ENCODE data around the gene METRN. TPM values are rescaled to one million over a fixed set of nuclear protein-coding genes. Genes with fewer than 3 reads are reported as not detected.

The METRN gene
- total RNA-seq, 4 donors from 2014 or later = 19.1 to 76.5 (median 26.7) TPM

- intact Hi-C loops (cut with DNase I; ENCODE audit: low total_unique reads) = no loop called here
- H3K4me1 ChIP-seq = peaks cover 5 to 26% of the 10 kb centered on the region in 2 donors
- H3K9me3 ChIP-seq = no peaks in the 10 kb centered on the region
These were observed 5.6 kb downstream of the METRN start for GRCh38 chr16:720447-720989.

GRCh38 chr16:720990-721764 lies 6.3 kb downstream of the METRN start, which contains the start of gene ANTKMT:
ANTKMT (plus strand) TSS chr16:721146; CDS start chr16:721275, 129 bp downstream.
- TF ChIP-seq CTCF (IDR thresholded peaks at IDR 0.05) = peak in 3 of 4 experiments; percentile 18 to 44 (median 27)
- TF ChIP-seq POLR2A (IDR thresholded peaks at IDR 0.05) = peak; percentile 33 to 67
- Histone ChIP-seq H3K4me3 (peak within 1 kb of the TSS; percentile 64 to 79), H3K9me3 (no peaks in the 10 kb centered on the region), H3K36me3 (no peaks in the 10 kb centered on the region), H3K4me1 (peaks cover 3 to 20% of the 10 kb centered on the region in 2 donors), H3K27me3 (peaks cover 0 to 3% of the 10 kb centered on the region in 2 donors), H3K27ac (peak within 1 kb of the TSS; percentile 79 to 84)
- peak; percentile 57 to 78 for DNase-seq
- intact Hi-C loops (cut with DNase I; ENCODE audit: low total_unique reads) = no loop called here

More at GRCh38 chr16:720447-720989, 5.6 kb downstream of the METRN start:
- TF ChIP-seq CTCF (IDR thresholded peaks at IDR 0.05) = no peak
- no peak for TF ChIP-seq POLR2A (IDR thresholded peaks at IDR 0.05)
- Histone ChIP-seq H3K4me3 (peak overlapping the region; percentile 64 to 79), H3K36me3 (no peaks in the 10 kb centered on the region), H3K27me3 (no peaks in the 10 kb centered on the region), H3K27ac (peak overlapping the region; percentile 79 to 84)
- peak; percentile 51 to 58 for DNase-seq

- Histone ChIP-seq H3K36me3 (no peaks in the 10 kb centered on the region), H3K9me3 (no peaks in the 10 kb centered on the region), H3K27ac (peak overlapping the region; percentile 79 to 84), H3K4me1 (peaks cover 0 to 21% of the 10 kb centered on the region in 2 donors), H3K4me3 (peak overlapping the region; percentile 64 to 79), H3K27me3 (peaks cover 0 to 8% of the 10 kb centered on the region in 2 donors)
- TF ChIP-seq POLR2A (IDR thresholded peaks at IDR 0.05) = no peak
- TF ChIP-seq CTCF (IDR thresholded peaks at IDR 0.05) = no peak
- no peak for DNase-seq
- intact Hi-C loops (cut with DNase I; ENCODE audit: low total_unique reads) = no loop called here
These were observed 7.0 kb downstream of the METRN start for GRCh38 chr16:721765-722540.

GRCh38 chr16:722835-723633 lies 8.1 kb downstream of the METRN start:
- Histone ChIP-seq H3K36me3 (no peaks in the 10 kb centered on the region), H3K4me3 (no peak overlapping the region), H3K27ac (no peak overlapping the region), H3K4me1 (peaks cover 0 to 32% of the 10 kb centered on the region in 2 donors), H3K9me3 (no peaks in the 10 kb centered on the region), H3K27me3 (peaks cover 0 to 19% of the 10 kb centered on the region in 2 donors)
- no peak for TF ChIP-seq CTCF (IDR thresholded peaks at IDR 0.05)
- no peak for TF ChIP-seq POLR2A (IDR thresholded peaks at IDR 0.05)
- no peak for DNase-seq
- intact Hi-C loops (cut with DNase I; ENCODE audit: low total_unique reads) = no loop called here
